SHP77 (cell line): ENCODE results near the gene MBD6.
"Not testable (repeated sequence)": the region's sequence is repeated elsewhere in the genome, so short reads cannot be mapped to it uniquely, and the experiment has no call there.

Experiments
- DNase-seq, 2 experiments: peaks; one replicate each; lab custom pipeline; 2025; lab: John Stamatoyannopoulos, UW

Gene MBD6

GRCh38 chr12:57488402-57489156, 34.0 kb upstream of the MBD6 start:
- DNase-seq, result no peak

- no peak for DNase-seq
These were observed 33.4 kb upstream of the MBD6 start for GRCh38 chr12:57489157-57489641.

GRCh38 chr12:57490126-57490525, 32.5 kb upstream of the MBD6 start:
- no peak for DNase-seq

- no peak for DNase-seq
These were observed 31.0 kb upstream of the MBD6 start for GRCh38 chr12:57491393-57492280.

- not testable (repeated sequence) for DNase-seq
These were observed 27.4 kb upstream of the MBD6 start for GRCh38 chr12:57495051-57495701.

- DNase-seq, result no peak
These were observed 25.8 kb upstream of the MBD6 start for GRCh38 chr12:57496822-57497221.

GRCh38 chr12:57497223-57498131, 25.1 kb upstream of the MBD6 start:
- no peak for DNase-seq

- DNase-seq, result no peak
These were observed 24.5 kb upstream of the MBD6 start for GRCh38 chr12:57498132-57498502.

- no peak for DNase-seq
These were observed 24.1 kb upstream of the MBD6 start for GRCh38 chr12:57498571-57498970.

GRCh38 chr12:57500213-57500612, 22.4 kb upstream of the MBD6 start:
- DNase-seq, result no peak

- not testable (repeated sequence) for DNase-seq
These were observed 20.2 kb upstream of the MBD6 start for GRCh38 chr12:57502311-57502969.

GRCh38 chr12:57506541-57506940, 16.1 kb upstream of the MBD6 start:
- DNase-seq, result not testable (repeated sequence)

GRCh38 chr12:57507796-57508195, 14.8 kb upstream of the MBD6 start:
- not testable (repeated sequence) for DNase-seq

GRCh38 chr12:57511161-57511560, 11.5 kb upstream of the MBD6 start:
- DNase-seq, result no peak

- no peak for DNase-seq
These were observed 10.9 kb upstream of the MBD6 start for GRCh38 chr12:57511588-57512325.

GRCh38 chr12:57512665-57513064, 10.0 kb upstream of the MBD6 start:
- DNase-seq, result no peak

- no peak for DNase-seq
These were observed 9.4 kb upstream of the MBD6 start for GRCh38 chr12:57513266-57513665.

- not testable (repeated sequence) for DNase-seq
These were observed 8.9 kb upstream of the MBD6 start for GRCh38 chr12:57513677-57514076.

- not testable (repeated sequence) for DNase-seq
These were observed 8.4 kb upstream of the MBD6 start for GRCh38 chr12:57514246-57514645.
